ENCODE results near the gene SLC29A3. TPM values are rescaled to one million over a fixed set of nuclear protein-coding genes. Genes with fewer than 3 reads are reported as not detected.

Gene SLC29A3
- total and polyA plus RNA-seq, 2 donors = 4.8 to 8.3 TPM

DNA sequence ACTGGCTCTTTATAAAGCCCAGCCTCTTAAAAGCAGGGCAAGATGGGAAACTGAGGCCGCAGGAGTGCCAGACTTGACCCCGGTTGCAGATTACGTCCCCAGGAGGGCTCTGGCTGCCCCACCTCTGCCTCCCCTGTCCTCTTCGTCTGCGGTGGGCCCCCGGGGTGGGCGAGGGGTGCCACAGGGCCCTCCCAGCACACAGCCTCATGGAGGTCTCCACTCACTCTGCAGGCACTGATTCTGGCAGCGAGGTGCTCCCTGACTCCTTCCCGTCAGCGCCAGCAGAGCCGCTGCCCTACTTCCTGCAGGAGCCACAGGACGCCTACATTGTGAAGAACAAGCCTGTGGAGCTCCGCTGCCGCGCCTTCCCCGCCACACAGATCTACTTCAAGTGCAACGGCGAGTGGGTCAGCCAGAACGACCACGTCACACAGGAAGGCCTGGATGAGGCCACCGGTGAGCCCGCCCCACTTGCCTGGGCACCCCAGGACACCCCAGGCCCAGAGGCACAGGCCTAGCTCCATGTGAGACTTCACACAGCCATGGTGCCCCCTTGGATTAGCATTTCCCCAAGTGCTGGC, 39.4 kb upstream of the SLC29A3 start:
- Histone ChIP-seq H3K36me3 (ENCODE audit: insufficient read depth) (no peaks in the 10 kb centered on the region), H3K4me3 (ENCODE audit: low read depth, low read length) (no peak overlapping the region), H3K4me1 (ENCODE audit: insufficient read depth) (no peaks in the 10 kb centered on the region), H3K27ac (ENCODE audit: low read depth) (no peak overlapping the region)
- DNase-seq (ENCODE audit: extremely low spot score) = no peak
- 88% methylated on average over 22 of the region's 22 CpGs for WGBS

- H3K27ac ChIP-seq (ENCODE audit: low read depth) = no peak overlapping the region
- H3K36me3 ChIP-seq (ENCODE audit: insufficient read depth) = no peaks in the 10 kb centered on the region
- 76% methylated on average over 5 of the region's 5 CpGs for WGBS
- H3K4me3 ChIP-seq (ENCODE audit: low read depth, low read length) = no peak overlapping the region
- no peak for DNase-seq (ENCODE audit: extremely low spot score)
- no peaks in the 10 kb centered on the region for H3K4me1 ChIP-seq (ENCODE audit: insufficient read depth)
Observed at GRCh38 chr10:71280216-71280615, 38.8 kb upstream of the SLC29A3 start.

DNA sequence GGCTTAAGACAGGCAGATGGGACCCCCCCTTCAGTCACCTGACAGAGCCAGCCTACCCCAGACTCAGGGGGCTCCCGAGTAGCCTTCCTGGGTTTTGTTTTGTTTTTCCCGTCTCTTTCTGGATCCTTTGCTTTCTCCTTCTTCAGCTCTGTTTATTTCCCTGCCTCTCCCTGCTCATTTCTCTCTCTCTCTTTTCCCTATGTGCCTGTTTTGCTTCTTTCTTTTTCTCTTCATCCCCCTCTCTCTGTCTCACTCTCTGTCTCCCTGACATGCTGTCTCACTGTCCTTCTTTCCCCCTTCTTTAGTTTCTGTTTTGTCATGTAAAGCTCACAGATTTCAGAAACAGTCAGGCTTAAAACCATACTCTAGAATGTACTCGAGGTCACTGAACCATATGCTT, 38.2 kb upstream of the SLC29A3 start:
- no peak for DNase-seq (ENCODE audit: extremely low spot score)
- H3K4me1 ChIP-seq (ENCODE audit: insufficient read depth) = no peaks in the 10 kb centered on the region
- no peaks in the 10 kb centered on the region for H3K36me3 ChIP-seq (ENCODE audit: insufficient read depth)
- 43% methylated on average over 3 of the region's 3 CpGs for WGBS
- no peak overlapping the region for H3K4me3 ChIP-seq (ENCODE audit: low read depth, low read length)
- H3K27ac ChIP-seq (ENCODE audit: low read depth) = no peak overlapping the region

- no peak for DNase-seq (ENCODE audit: extremely low spot score)
- Histone ChIP-seq H3K36me3 (ENCODE audit: insufficient read depth) (no peaks in the 10 kb centered on the region), H3K4me1 (ENCODE audit: insufficient read depth) (no peaks in the 10 kb centered on the region), H3K4me3 (ENCODE audit: low read depth, low read length) (no peak overlapping the region), H3K27ac (ENCODE audit: low read depth) (no peak overlapping the region)
- WGBS = 82% methylated on average over 8 of the region's 8 CpGs
Observed at GRCh38 chr10:71281646-71282322, 37.3 kb upstream of the SLC29A3 start.

- WGBS = 90% methylated on average over 2 of the region's 2 CpGs
Observed at GRCh38 chr10:71282323-71282680, 36.8 kb upstream of the SLC29A3 start.

DNA sequence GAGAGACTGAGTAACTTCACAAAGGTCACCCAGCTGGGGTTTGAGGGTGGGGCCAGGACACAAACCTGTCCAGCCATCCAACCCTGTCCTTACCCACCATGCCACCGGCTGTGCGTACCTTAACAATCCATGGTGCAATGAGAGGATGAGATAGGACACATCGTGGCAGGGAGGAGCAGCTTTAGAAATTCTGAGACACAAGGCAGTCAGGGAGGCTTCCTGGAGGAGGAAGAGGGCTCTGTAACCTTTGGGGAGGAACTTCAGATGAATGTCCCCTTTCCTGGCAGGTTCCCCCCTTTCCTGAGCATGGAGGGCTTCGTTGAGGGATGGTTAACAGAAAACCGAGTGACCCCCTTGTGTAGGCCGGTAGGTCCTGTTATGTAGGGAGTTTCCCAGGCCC, 35.6 kb upstream of the SLC29A3 start:
- DNase-seq (ENCODE audit: extremely low spot score) = no peak
- no peaks in the 10 kb centered on the region for H3K4me1 ChIP-seq (ENCODE audit: insufficient read depth)
- H3K27ac ChIP-seq (ENCODE audit: low read depth) = no peak overlapping the region
- no peaks in the 10 kb centered on the region for H3K36me3 ChIP-seq (ENCODE audit: insufficient read depth)
- WGBS = 91% methylated on average over 6 of the region's 6 CpGs
- no peak overlapping the region for H3K4me3 ChIP-seq (ENCODE audit: low read depth, low read length)

More at GRCh38 chr10:71282323-71282680, 36.8 kb upstream of the SLC29A3 start:
- no peak overlapping the region for H3K4me3 ChIP-seq (ENCODE audit: low read depth, low read length)
- no peak for DNase-seq (ENCODE audit: extremely low spot score)
- no peaks in the 10 kb centered on the region for H3K4me1 ChIP-seq (ENCODE audit: insufficient read depth)
- H3K36me3 ChIP-seq (ENCODE audit: insufficient read depth) = no peaks in the 10 kb centered on the region
- H3K27ac ChIP-seq (ENCODE audit: low read depth) = no peak overlapping the region

DNA sequence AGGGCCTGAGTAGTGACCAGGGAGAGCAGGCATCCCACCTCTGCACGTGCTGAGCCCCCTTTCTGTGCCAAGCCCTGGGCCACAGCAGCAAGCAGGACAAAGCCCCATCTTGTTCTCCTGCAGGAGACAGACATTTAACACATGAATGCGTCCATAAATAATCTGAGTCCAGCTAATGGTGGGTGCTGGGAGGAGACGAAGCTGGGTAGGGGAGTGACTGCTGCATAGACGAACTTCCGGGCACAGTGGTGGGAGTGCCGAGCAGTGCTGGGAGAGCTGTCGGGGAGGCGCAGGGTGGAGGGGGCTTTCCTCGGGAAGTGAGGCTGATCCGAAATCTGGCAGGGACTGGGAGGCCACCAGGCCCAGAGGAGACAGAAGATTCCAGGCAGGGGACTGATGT, 35.2 kb upstream of the SLC29A3 start:
- Histone ChIP-seq H3K4me3 (ENCODE audit: low read depth, low read length) (no peak overlapping the region), H3K27ac (ENCODE audit: low read depth) (no peak overlapping the region), H3K4me1 (ENCODE audit: insufficient read depth) (no peaks in the 10 kb centered on the region), H3K36me3 (ENCODE audit: insufficient read depth) (no peaks in the 10 kb centered on the region)
- WGBS = 90% methylated on average over 10 of the region's 10 CpGs
- no peak for DNase-seq (ENCODE audit: extremely low spot score)

DNA sequence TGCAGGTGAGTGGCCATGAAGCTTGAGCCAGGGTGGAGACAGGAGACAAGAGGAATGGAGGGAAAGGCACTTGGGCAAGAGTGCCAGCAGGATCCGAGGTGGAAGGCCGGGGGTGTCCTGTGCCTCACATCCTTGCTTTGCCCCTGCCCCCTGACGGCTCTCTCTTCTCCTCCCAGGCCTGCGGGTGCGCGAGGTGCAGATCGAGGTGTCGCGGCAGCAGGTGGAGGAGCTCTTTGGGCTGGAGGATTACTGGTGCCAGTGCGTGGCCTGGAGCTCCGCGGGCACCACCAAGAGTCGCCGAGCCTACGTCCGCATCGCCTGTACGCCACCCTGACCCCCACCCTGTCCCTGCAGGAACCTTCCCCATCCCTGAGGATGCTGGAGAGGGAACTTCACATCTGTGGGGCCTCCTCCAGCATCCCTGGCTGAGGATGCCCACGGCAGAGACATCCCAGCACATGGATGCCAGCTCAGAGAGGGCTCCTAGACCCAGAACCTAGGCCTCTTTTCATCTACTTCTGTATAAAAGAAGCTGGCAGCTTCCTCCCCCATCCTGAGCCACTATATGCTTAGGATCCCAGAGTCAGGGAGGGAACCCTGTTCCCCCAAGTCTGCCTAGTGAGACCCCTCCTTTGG, 34.4 kb upstream of the SLC29A3 start:
- H3K4me3 ChIP-seq (ENCODE audit: low read depth, low read length) = no peak overlapping the region
- H3K4me1 ChIP-seq (ENCODE audit: insufficient read depth) = no peaks in the 10 kb centered on the region
- no peak overlapping the region for H3K27ac ChIP-seq (ENCODE audit: low read depth)
- H3K36me3 ChIP-seq (ENCODE audit: insufficient read depth) = no peaks in the 10 kb centered on the region
- 88% methylated on average over 19 of the region's 19 CpGs for WGBS
- DNase-seq (ENCODE audit: extremely low spot score) = no peak

DNA sequence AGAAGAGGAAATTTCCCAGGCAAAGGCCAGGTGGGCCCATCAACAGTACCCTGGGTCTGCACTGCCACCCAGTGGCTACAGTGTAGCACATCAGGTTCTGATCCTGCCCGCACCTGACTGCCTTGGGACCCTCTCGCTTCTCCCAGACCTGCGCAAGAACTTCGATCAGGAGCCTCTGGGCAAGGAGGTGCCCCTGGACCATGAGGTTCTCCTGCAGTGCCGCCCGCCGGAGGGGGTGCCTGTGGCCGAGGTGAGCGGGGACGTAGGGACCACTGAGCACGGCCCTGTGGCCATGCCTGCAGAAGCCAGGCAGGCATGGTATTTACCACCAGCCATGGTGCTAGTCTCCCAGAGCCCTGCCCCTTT, 33.9 kb upstream of the SLC29A3 start:
- Histone ChIP-seq H3K36me3 (ENCODE audit: insufficient read depth) (no peaks in the 10 kb centered on the region), H3K27ac (ENCODE audit: low read depth) (no peak overlapping the region), H3K4me1 (ENCODE audit: insufficient read depth) (no peaks in the 10 kb centered on the region), H3K4me3 (ENCODE audit: low read depth, low read length) (no peak overlapping the region)
- WGBS = 64% methylated on average over 11 of the region's 11 CpGs
- DNase-seq (ENCODE audit: extremely low spot score) = no peak

GRCh38 chr10:71285986-71286385, 33.1 kb upstream of the SLC29A3 start:
- DNase-seq (ENCODE audit: extremely low spot score) = no peak
- Histone ChIP-seq H3K4me3 (ENCODE audit: low read depth, low read length) (no peak overlapping the region), H3K4me1 (ENCODE audit: insufficient read depth) (no peaks in the 10 kb centered on the region), H3K27ac (ENCODE audit: low read depth) (no peak overlapping the region), H3K36me3 (ENCODE audit: insufficient read depth) (no peaks in the 10 kb centered on the region)
- 90% methylated on average over 4 of the region's 4 CpGs for WGBS

- 93% methylated on average over 17 of the region's 17 CpGs for WGBS
- Histone ChIP-seq H3K27ac (ENCODE audit: low read depth) (no peak overlapping the region), H3K4me3 (ENCODE audit: low read depth, low read length) (no peak overlapping the region), H3K36me3 (ENCODE audit: insufficient read depth) (no peaks in the 10 kb centered on the region), H3K4me1 (ENCODE audit: insufficient read depth) (no peaks in the 10 kb centered on the region)
- no peak for DNase-seq (ENCODE audit: extremely low spot score)
Observed at GRCh38 chr10:71286521-71287294, 32.4 kb upstream of the SLC29A3 start.

GRCh38 chr10:71287456-71287855, 31.6 kb upstream of the SLC29A3 start:
- no peaks in the 10 kb centered on the region for H3K36me3 ChIP-seq (ENCODE audit: insufficient read depth)
- H3K4me3 ChIP-seq (ENCODE audit: low read depth, low read length) = no peak overlapping the region
- DNase-seq (ENCODE audit: extremely low spot score) = no peak
- H3K4me1 ChIP-seq (ENCODE audit: insufficient read depth) = no peaks in the 10 kb centered on the region
- no peak overlapping the region for H3K27ac ChIP-seq (ENCODE audit: low read depth)
- 90% methylated on average over 14 of the region's 14 CpGs for WGBS

DNA sequence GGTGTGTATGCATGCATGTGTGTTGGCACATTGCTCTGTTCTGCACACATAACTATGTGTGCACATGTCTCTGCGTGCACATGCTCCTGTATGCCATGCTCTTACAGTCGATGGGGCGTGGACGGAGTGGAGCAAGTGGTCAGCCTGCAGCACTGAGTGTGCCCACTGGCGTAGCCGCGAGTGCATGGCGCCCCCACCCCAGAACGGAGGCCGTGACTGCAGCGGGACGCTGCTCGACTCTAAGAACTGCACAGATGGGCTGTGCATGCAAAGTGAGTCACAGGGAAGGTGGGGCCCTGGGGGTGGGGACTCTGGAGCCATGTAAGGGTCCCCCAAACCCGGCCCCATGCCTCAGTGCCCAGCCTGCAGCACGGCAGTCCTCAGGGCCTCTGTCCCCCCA, 30.6 kb upstream of the SLC29A3 start:
- H3K36me3 ChIP-seq (ENCODE audit: insufficient read depth) = no peaks in the 10 kb centered on the region
- 94% methylated on average over 15 of the region's 15 CpGs for WGBS
- no peak overlapping the region for H3K27ac ChIP-seq (ENCODE audit: low read depth)
- DNase-seq (ENCODE audit: extremely low spot score) = no peak
- H3K4me1 ChIP-seq (ENCODE audit: insufficient read depth) = no peaks in the 10 kb centered on the region
- no peak overlapping the region for H3K4me3 ChIP-seq (ENCODE audit: low read depth, low read length)
